GM18526 (cell line): ENCODE measurements around the gene ZBTB24.

Source experiments
- POLR2A ChIP-seq: IDR thresholded peaks from 3 replicates; pipeline ENCODE4 v1.6.1; 2011; ENCODE audit not compliant: insufficient read length; ENCODE audit errors: extremely low read depth

Gene ZBTB24

DNA sequence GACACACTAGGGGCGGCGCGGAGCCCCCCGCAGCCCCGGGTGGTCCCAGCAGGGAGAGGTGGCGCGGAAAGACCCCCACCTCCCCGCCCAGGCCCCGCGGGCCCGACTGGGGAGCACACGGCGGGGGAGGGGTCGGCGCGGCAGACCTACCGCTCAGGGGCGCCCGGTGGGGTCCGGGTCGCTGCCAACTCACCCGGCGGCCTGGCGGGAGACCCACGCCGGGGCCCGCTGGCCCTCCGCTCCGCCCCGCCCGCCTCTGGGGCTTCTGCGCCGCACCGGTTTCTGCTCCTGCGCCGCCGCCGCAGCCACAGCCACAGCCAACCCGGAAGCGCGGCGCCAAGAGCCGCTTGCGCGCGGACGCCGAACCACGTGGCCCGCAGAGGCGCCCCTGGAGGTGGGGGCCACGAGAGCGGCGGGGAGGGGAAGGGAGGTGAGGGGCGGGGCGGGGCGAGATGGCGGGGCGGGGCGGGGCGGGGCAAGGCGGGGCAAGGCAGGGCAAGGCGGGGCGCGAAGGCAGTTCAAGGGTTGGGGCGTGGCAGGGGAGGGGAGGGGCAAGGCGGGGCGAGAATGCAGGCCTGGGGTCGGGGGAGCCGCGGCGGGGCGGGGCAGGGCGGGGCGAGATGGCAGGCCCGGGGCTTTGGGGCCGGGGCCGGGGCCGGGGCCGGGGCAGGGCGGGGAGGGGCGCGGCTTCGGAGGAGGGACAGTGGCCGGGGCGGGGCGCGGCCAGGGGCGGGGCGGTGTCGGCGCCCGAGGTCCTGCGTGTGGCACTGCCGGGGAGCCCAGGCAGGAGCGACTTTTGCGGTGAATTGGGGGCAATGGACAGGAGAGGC, at the start of gene ZBTB24:
Gene ZBTB24 (minus strand): TSS at position 315 of the 830 bp plus-strand sequence. CDS start 1,193 bp downstream, outside the sequence.
- peak; percentile 69 for TF ChIP-seq POLR2A

DNA sequence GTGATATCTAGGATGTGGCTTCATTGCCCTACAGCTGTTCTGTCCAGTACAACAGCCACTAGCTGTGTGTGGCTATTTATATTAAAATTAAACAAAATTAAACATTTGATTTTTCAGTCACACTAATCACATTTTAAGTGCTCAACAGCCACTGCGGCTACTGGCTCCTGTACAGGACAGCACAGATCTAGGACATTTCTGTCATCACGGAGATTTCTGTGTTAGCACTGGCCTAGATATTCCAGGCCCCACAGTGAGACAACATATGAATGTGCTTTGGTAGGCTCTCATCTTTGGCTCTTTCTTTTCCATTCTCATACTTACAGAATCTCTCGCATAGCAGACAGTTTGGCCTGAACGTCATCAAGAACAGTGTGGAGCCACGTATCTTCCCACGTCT, 48.4 kb upstream of the ZBTB24 start:
- TF ChIP-seq POLR2A = no peak

DNA sequence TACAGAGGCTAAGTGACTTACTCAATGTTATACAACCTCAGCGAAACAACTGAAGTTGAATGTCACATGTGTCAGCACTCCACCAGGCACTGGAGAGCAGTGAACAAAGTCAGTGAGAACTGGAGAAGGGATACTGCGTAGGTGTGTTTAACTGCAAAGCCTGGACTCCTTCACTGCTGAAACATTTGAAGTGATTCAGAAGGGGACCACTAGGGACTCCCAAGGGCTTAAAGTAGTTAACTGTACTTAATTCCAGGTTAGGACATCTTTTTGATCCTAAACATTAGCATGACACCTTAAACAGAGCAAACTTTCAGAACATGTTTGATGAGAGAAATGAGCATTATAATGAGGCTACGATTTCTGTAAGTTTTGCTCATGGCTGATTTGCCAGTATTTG, 45.0 kb upstream of the ZBTB24 start:
- no peak for TF ChIP-seq POLR2A

DNA sequence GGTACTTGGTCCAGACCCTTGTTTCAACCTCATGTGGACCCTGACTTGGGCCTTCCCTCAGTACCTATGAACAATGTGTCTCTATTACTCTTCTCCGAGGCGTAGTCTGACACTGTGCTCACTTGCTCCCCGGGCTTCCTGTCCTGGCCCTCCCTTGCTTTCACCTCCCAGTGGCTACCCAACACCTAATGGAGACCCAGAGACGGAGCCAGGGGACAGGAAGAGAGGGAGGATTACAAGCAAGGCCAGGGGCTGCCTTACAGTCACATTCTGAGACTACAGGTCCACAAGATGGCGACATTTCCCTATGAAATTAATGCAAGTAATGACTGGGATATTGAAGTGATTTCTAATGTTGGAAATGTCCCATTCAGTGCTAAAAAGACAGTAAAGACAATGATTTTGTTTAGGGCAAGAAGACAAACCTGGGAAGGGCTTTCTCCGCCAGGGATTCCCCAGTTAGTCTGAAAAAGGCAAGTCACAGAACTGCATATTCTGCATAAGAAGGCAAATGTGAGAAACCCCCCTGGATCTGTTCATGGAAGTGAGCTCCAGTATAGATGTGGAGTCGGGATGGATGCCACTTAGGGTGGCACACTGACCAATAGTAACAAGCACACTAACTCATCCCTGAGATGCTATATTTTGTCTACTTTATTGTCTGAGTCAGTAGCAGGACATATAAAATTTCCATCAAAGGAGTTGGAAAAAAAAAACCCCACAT, 44.0 kb upstream of the ZBTB24 start:
- no peak for TF ChIP-seq POLR2A

DNA sequence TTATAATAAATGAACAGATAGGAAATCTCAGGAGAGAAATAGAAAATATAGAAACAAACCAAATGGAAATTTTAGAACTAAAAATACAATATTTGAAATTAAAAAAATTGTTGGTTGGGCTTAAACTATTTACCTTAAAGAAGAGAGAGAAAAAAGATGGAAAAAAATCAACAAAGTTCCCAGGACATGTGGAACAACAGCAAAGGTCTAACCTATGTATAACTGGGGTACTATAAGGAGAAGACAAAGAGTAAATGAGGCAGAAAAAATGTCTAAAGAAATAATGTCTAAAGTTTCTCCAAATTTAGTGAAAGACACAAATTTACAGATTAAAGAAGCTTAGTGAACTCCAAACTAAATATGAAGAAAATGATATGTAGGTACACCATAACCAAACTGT, 41.1 kb upstream of the ZBTB24 start:
- no peak for TF ChIP-seq POLR2A

DNA sequence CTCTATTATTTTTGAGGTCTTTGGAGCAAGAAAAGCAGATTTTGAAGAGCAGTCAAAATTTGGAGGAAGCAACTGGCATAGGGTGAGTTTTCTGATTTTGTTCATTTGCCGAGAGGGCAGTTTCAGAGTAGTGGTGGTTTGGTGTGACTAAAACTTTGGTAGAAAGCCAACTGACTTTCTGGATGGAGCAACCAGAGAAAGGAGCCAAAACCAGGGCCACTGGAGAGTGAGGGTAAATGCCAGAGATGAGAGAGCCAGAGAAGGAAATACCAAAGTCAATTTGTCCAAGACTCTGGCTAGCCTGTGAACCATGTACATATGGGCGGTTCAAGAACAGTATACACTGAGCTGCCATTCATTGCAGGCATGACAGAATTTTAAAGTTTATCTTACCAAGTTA, 40.5 kb upstream of the ZBTB24 start:
- TF ChIP-seq POLR2A = no peak

DNA sequence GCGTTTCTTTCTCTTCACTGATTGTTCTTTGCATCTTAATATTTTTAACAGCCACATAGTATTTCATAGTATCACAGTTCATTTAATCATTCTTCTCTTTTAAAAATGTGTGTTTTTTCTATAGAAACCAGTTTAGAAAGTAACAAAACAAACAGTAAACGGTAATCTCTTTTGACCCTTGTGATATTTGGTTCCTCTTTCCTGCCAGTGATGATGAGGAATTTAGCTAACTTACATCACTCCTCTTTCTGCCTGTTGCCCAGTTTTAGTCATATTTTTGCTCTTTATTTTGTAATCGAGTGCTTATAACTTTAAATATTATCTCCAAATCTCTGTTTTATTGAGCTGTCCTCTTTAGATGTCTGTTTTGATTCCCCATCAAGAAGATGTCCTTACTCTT, 38.1 kb upstream of the ZBTB24 start:
- TF ChIP-seq POLR2A = no peak

DNA sequence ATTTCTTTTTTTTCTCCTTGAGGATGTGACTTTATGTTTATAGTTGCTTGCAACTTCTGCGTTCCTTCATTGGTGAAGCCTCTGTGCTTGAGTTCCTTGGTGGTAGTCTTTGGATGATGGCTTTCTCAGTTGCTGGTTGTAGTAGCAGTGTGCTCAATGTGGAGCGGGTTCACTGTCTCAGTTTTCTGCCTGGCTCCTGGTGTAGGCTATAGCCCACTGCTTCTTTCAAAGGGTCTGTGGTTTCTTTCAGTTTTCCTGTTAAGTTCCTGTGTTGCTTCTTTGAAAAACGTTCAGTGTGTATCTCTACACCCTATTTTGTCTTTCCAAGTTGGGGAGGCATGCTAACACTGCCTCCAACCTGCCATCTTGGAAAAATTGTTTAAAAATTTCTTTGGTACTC, 33.9 kb upstream of the ZBTB24 start:
- TF ChIP-seq POLR2A = no peak

DNA sequence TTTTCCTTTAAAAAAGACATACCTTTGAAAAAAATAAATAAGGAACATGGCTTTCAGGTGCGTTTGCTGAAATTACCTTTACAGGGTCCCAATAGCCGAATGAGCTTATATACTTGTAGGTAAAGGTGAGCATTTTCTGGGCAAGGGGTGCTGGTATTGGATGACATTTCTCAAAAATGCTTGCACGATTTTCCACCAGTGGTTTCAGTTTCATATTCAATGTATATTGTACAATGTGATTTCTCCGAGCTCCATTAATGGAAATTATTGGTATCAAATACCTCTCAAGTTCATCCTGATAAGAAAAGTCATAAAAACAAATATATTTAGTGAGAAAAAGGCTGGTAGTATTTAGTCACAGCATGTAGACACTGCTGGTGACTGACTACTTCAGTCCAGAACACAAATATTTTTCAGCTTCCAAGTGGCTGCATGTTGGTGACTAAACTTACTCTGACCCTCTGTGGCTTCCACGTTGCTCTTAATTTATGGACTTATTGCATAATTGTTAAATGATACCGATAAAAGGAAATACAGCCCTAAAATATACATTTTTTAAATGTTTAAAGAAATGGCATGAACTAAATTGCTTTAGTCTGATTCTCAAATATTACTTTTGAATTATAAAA, 32.9 kb upstream of the ZBTB24 start:
- TF ChIP-seq POLR2A = no peak

DNA sequence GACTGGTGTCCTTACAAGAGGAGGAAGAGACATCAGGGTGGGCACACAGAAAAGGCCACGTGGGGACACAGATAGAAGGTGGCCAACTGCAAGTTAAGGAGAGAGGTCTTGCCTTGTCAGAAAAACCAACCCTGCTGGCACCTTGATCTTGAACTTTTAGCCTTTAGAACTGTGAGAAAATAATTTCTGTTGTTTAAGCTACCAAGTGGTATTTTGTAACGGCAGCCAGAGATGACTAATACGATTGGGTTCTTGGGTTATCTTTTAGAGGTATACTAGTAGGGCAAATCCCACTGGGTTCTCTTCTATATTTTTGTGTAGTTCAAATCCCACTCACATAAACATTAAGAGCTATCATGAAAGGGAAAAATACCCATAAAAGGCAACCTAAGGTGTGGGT, 31.9 kb upstream of the ZBTB24 start:
- TF ChIP-seq POLR2A = no peak

DNA sequence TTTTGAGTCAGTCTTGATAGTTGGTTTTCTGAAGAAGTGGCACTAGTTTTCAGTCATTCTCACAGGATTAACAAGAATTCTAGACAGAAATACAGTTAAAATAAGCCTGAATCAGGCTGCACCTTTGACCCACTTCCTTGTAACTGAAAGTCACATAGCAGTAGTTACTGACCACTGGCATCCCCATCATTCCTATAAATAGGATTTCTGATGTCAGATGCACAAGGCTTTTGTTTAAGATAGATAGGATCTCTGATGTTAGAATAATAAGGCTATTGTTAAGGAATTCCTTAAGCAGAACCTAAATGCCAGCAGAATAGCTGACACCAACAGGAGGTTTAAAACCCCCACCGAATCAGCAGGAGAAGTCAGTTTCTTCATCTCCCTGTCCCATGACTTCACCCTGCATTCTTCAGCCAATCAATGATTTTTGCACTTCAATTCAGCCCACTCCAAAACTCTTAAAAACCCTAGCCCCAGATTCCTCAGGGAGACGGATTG, 30.6 kb upstream of the ZBTB24 start:
- TF ChIP-seq POLR2A = no peak

DNA sequence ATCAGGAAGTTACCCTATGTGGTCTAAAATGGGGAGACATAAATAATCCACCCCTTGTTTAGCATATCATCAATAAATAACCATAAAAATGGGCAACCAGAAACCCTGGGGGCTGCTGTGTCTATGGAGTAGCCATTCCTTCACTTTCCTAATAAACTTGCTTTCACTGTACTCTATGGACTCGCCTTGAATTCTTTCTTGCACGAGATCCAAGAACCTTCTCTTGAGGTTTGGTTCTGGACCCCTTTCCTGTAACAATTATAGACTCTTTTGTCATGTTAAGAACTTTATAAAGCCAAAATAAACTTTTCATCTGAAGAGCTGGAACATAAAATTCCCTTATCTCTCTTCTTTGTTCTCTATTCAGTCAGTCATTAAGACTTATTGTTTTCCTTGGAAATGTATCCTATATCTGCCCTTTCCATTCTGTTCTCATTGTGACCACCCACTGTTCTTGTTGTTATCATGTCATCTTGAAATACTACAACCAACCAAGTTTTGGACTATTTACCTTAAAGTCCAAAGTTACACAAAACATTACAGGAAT, 29.3 kb upstream of the ZBTB24 start:
- TF ChIP-seq POLR2A = no peak

DNA sequence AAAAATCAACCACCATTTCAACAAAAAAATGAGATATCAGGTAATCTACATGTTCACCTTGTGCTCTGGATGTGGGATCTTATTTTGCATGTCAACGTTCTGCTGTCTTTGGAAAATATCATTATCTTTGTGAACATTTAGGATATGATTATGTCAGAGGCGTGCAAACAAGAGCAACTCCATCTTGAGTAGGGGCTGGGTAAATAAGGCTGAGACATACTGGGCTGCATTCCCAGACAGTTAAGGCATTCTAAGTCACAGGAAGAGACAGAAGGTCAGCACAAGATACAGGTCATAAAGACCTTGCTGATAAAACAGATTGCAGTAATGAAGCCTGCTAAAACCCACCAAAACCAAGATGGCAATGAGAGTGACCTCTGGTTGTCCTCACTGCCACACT, 28.8 kb upstream of the ZBTB24 start:
- no peak for TF ChIP-seq POLR2A

DNA sequence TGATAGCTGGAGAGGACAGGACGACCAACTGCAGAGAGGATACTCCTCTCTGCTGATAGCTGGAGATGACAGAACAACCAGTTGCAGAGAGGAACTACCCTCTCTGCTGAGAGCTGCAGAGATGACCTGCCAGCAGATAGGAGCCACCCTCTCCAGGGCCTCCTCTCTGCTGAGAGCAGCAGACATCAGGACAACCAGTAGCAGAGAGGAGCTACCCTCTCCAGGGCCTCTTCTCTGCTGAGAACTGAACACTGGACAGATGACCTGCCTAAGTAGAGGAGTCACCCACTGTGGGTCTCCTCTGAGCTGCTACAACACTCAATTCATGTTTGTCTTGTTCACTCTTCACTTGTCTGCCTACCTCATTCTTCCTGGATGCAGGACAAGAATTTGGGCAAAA, 27.3 kb upstream of the ZBTB24 start:
- TF ChIP-seq POLR2A = no peak

DNA sequence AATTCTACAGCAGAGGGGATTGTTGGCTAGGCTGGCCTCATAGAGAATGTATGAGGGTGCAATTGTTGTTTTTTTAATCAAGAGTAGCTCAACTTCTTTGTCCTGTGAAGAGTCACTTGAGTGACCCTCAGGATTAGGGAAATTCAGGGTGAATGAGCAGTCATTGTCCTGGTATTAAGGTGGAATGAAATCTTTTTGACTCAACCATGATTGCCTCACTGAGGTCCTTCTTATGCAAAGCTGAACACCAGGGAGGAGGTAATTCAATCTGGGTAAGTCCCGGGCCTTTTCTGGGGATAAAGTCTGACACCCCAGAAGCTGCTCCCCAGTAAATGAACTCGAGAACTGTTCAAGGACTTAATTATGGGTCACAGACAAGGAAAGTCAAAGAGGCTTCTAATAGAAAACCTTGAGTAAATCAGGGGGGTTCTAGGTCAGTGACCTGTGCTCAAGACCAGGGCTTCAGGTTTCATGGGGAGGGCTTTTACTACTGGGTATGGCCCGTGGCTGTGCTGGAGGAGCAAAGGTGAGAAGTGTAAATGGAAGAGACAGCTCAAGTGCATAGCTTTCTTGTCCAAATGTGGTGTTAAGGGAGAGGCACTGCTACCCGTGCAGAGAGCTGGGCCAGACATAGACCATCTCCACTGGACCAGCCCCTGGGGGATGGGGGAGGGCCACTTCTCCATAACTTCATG, 25.3 kb upstream of the ZBTB24 start:
- no peak for TF ChIP-seq POLR2A

DNA sequence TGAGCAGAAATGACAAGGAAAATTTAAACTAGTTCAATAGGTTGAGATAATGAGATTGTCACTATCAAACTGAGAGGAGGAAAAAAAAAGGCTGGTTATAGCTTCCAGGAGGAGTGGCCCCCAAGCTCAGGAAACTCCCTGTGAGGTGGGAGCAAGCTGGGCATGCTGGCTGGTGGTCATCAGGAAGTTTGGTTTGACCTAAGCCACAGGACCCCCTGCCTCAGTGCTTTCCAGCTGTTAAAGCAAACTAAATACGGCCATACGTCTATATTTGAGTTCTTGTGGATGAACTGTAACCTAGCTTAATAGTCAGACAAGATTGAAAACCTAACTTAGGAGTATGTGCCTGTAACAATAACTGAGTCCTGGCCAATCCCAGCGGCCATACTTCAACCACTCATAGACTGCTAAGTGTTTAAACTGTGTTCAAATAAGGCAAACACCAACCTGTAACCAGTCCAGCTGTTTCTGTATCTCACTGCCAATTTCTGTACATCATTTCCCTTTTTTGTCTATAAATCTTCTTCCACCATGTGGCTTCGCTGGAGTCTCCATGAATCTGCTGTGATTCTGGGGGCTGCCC, 24.6 kb upstream of the ZBTB24 start:
- no peak for TF ChIP-seq POLR2A
